HCT116 (cell line): ENCODE results near the gene TYMP. TPM values are rescaled to one million over a fixed set of nuclear protein-coding genes. Genes with fewer than 3 reads are reported as not detected.

ENCODE experiments used
- ATAC-seq: fragments of 200-7000 bp; cut with Tn5 transposase; 2 replicates; pipeline ENCODE4 v1.9.1; 2020; ENCODE audit warnings: mild to moderate bottlenecking, moderate library complexity
- BruUV-seq: library from RNA; stranded (reverse); fragments of 400-500 nt; replicated peaks from 2 replicates; lab custom pipeline; 2021; lab: Mats Ljungman, UMichigan
- CTCF ChIA-PET: fragments of 300-600 bp; sonication (Branson Sonifier 250); formaldehyde crosslinking; loops from one replicate; lab custom pipeline; 2021; ENCODE audit warnings: antibody characterized with exemption; lab: Charles Lee
- POLR2A ChIA-PET: fragments of 300-600, 350-600 bp; sonication (Branson Sonifier 250); formaldehyde crosslinking; loops from one replicate; lab custom pipeline; 2021; ENCODE audit warnings: antibody characterized with exemption; lab: Charles Lee
- RAD21 ChIA-PET, 2 experiments: fragments of 300-600 bp; sonication (Branson Sonifier 250); formaldehyde crosslinking; loops; one replicate each; lab custom pipeline; 2023; ENCODE audit warnings: low total read pairs in 2 of 2; ENCODE audit not compliant: uncharacterized antibody in 2 of 2, unreplicated experiment in 2 of 2, low non-redundant PET in 1 of 2; lab: Charles Lee
- DNase-seq: peaks from one replicate; pipeline ENCODE4 v3.0.0-alpha.2; 2010; ENCODE audit warnings: low read depth, low spot score
- H2AFZ ChIP-seq: fragments of 200-600 bp; shearing (Covaris generic), sonication (generic); 2 replicates; pipeline ENCODE4 v1.6.1; 2017; ENCODE audit warnings: low read depth, mixed run types, mixed read lengths, antibody characterized with exemption, low read length; ENCODE audit not compliant: poor library complexity, severe bottlenecking
- H3K27ac ChIP-seq: 2 replicates; pipeline ENCODE4 v1.5.1; 2012; ENCODE audit warnings: low read depth, low read length
- H3K27me3 ChIP-seq: fragments of 200-600 bp; sonication (generic); 2 replicates; pipeline ENCODE4 v1.6.1; 2016; ENCODE audit warnings: mixed run types, low read length, mixed read lengths; ENCODE audit not compliant: insufficient read depth
- H3K36me3 ChIP-seq, 2 experiments: fragments of 200-500 bp in 1 of 2; fragments of 200-600 bp in 1 of 2; sonication (Bioruptor generic) in 1 of 2; sonication (generic) in 1 of 2; 2 replicates each; pipeline versions ENCODE4 v1.5.1 to v1.6.1; 2014 to 2016; ENCODE audit warnings: low read length in 2 of 2, inconsistent platforms in 1 of 2, mixed read lengths in 1 of 2, mixed run types in 1 of 2; ENCODE audit not compliant: insufficient read depth in 2 of 2, control insufficient read depth in 1 of 2
- H3K4me1 ChIP-seq, 2 experiments: fragments of 200-600 bp in 1 of 2; sonication (generic) in 1 of 2; 2 replicates each; pipeline versions ENCODE4 v1.5.1 to v1.6.1; 2012 to 2017; ENCODE audit warnings: low read length in 2 of 2, inconsistent platforms in 1 of 2, mild to moderate bottlenecking in 1 of 2, mixed read lengths in 1 of 2, mixed run types in 1 of 2, moderate library complexity in 1 of 2; ENCODE audit not compliant: insufficient read depth in 2 of 2, control insufficient read depth in 1 of 2
- H3K4me2 ChIP-seq: fragments of 200-600 bp; sonication (generic); 2 replicates; pipeline ENCODE4 v1.6.1; 2017; ENCODE audit warnings: mixed run types, low read length, mixed read lengths
- H3K4me3 ChIP-seq, 2 experiments: fragments of 200-600 bp in 1 of 2; sonication (generic) in 1 of 2; replicated peaks in 1 of 2; 2 replicates each; pipeline ENCODE4 v1.5.1; 2011 to 2016; ENCODE audit warnings: low read length in 2 of 2, control low read depth in 1 of 2, low read depth in 1 of 2, mild to moderate bottlenecking in 1 of 2, mixed read lengths in 1 of 2, mixed run types in 1 of 2
- H3K79me2 ChIP-seq: fragments of 200-600 bp; sonication (generic); 2 replicates; pipeline ENCODE4 v1.6.1; 2017; ENCODE audit warnings: mild to moderate bottlenecking, mixed run types, low read length, moderate library complexity, mixed read lengths; ENCODE audit not compliant: insufficient read depth
- H3K9ac ChIP-seq: fragments of 200-600 bp; sonication (generic); 2 replicates; pipeline ENCODE4 v1.6.1; 2016; ENCODE audit warnings: low read length, mixed read lengths
- H3K9me2 ChIP-seq: fragments of 200-600 bp; sonication (generic), shearing (Covaris generic); 2 replicates; pipeline ENCODE4 v1.6.1; 2017; ENCODE audit warnings: mixed run types, mild to moderate bottlenecking, moderate library complexity; ENCODE audit not compliant: insufficient read depth
- H3K9me3 ChIP-seq, 2 experiments: fragments of 200-500 bp in 1 of 2; fragments of 200-600 bp in 1 of 2; sonication (Bioruptor generic) in 1 of 2; sonication (generic) in 1 of 2; 2 replicates each; pipeline ENCODE4 v1.6.1; 2014 to 2017; ENCODE audit warnings: low read length in 2 of 2, mixed read lengths in 2 of 2, inconsistent platforms in 1 of 2, low read depth in 1 of 2, mild to moderate bottlenecking in 1 of 2, mixed run types in 1 of 2, moderate library complexity in 1 of 2; ENCODE audit not compliant: control insufficient read depth in 1 of 2, insufficient read depth in 1 of 2
- H4K20me1 ChIP-seq: fragments of 200-600 bp; sonication (generic), shearing (Covaris generic); 2 replicates; pipeline ENCODE4 v1.6.1; 2017; ENCODE audit warnings: mixed run types, mild to moderate bottlenecking, moderate library complexity; ENCODE audit not compliant: insufficient read depth
- ATF3 ChIP-seq: IDR thresholded peaks from 2 replicates; pipeline ENCODE4 v1.6.1; 2012
- CBX3 ChIP-seq: IDR thresholded peaks from 2 replicates; pipeline ENCODE4 v1.6.1; 2012; ENCODE audit warnings: low read depth
- CEBPB ChIP-seq: IDR thresholded peaks from 2 replicates; pipeline ENCODE4 v1.6.1; 2012; ENCODE audit warnings: low read depth
- EGR1 ChIP-seq: IDR thresholded peaks from 2 replicates; pipeline ENCODE4 v1.6.1; 2012; ENCODE audit warnings: low read depth
- ELF1 ChIP-seq: IDR thresholded peaks from 2 replicates; pipeline ENCODE4 v1.6.1; 2012; ENCODE audit warnings: low read depth, borderline replicate concordance
- EZH2phosphoT487 ChIP-seq: fragments of 200-600 bp; IDR thresholded peaks from 2 replicates; pipeline ENCODE4 v1.6.1; 2018; ENCODE audit warnings: antibody characterized with exemption, borderline replicate concordance
- FOSL1 ChIP-seq: IDR thresholded peaks from 2 replicates; pipeline ENCODE4 v1.6.1; 2012; ENCODE audit warnings: low read depth
- JUND ChIP-seq: IDR thresholded peaks from 2 replicates; pipeline ENCODE4 v1.6.1; 2012
- MAX ChIP-seq: IDR thresholded peaks from 2 replicates; pipeline ENCODE4 v1.6.1; 2012
- POLR2AphosphoS5 ChIP-seq: IDR thresholded peaks from 2 replicates; pipeline ENCODE4 v1.6.1; 2011; ENCODE audit warnings: mild to moderate bottlenecking, low read depth, low read length, moderate library complexity
- RAD21 ChIP-seq: IDR thresholded peaks from 2 replicates; pipeline ENCODE4 v1.6.1; 2012; ENCODE audit warnings: low read depth, mild to moderate bottlenecking
- REST ChIP-seq: IDR thresholded peaks from 2 replicates; pipeline ENCODE4 v1.6.1; 2012; ENCODE audit warnings: low read depth
- SIN3A ChIP-seq: IDR thresholded peaks from 2 replicates; pipeline ENCODE4 v1.6.1; 2012; ENCODE audit warnings: low read depth
- SP1 ChIP-seq: IDR thresholded peaks from 2 replicates; pipeline ENCODE4 v1.6.1; 2012; ENCODE audit warnings: low read depth
- SRF ChIP-seq: IDR thresholded peaks from 2 replicates; pipeline ENCODE4 v1.6.1; 2012; ENCODE audit warnings: low read depth
- YY1 ChIP-seq: IDR thresholded peaks from 2 replicates; pipeline ENCODE4 v1.6.1; 2011; ENCODE audit warnings: low read length, low read depth, moderate library complexity, mild to moderate bottlenecking; ENCODE audit not compliant: insufficient replicate concordance; ENCODE audit errors: extremely low read depth
- ZFX ChIP-seq: fragments of 450-650 bp; IDR thresholded peaks from 2 replicates; pipeline ENCODE4 v1.6.1; 2017
- ZNF274 ChIP-seq: fragments of 200-500 bp; sonication (Bioruptor generic); IDR thresholded peaks from 2 replicates; pipeline ENCODE4 v1.6.1; 2014; ENCODE audit warnings: mild to moderate bottlenecking, low read depth, low read length, inconsistent platforms
- intact Hi-C: fragments of 100-400 bp; cut with micrococcal nuclease; formaldehyde crosslinking; loops from 2 replicates; pipeline ENCODE4 v1.10.0; 2022
- total RNA-seq: library from RNA; stranded (reverse); gene quantifications from one replicate; pipeline ENCODE4 v1.2.1, GENCODE V29; 2021; ENCODE audit not compliant: unreplicated experiment

The TYMP gene
- total RNA-seq, 1 experiment from 2014 or later = 43.2 TPM

GRCh38 chr22:50578776-50579310 lies 49.0 kb upstream of the TYMP start:
- BruUV-seq = no TSS peak
- H3K79me2 ChIP-seq = peaks cover 16% of the 10 kb centered on the region; the same call in 1 of the 2 replicates

More at GRCh38 chr22:50578776-50579310, 49.0 kb upstream of the TYMP start:
- TF ChIP-seq REST = no peak
- TF ChIP-seq POLR2AphosphoS5 = no peak
- TF ChIP-seq FOSL1 = no peak
- TF ChIP-seq EZH2phosphoT487 = no peak
- TF ChIP-seq YY1 = no peak
- no peak for TF ChIP-seq EGR1
- no peak for TF ChIP-seq SP1
- no peak for TF ChIP-seq CEBPB
- no peak for TF ChIP-seq ZNF274
- no peak for TF ChIP-seq SRF
- no peak for TF ChIP-seq RAD21
- no peak for TF ChIP-seq ATF3
- no peak for TF ChIP-seq JUND
- TF ChIP-seq ELF1 = no peak
- no peak for TF ChIP-seq ZFX
- no peak for TF ChIP-seq CBX3
- no peak for TF ChIP-seq SIN3A
- TF ChIP-seq MAX = no peak
- ATAC-seq = no peak
- H3K27ac ChIP-seq = no peak overlapping the region
- ChIA-PET POLR2A (no interaction called here), RAD21 (no interaction called here), CTCF (no interaction called here)
- no peaks in the 10 kb centered on the region for H3K9me2 ChIP-seq
- H3K4me1 ChIP-seq = peaks cover 5 to 18% of the 10 kb centered on the region in 2 experiments
- no peak overlapping the region for H3K9ac ChIP-seq
- no peaks in the 10 kb centered on the region for H3K27me3 ChIP-seq
- no peak for DNase-seq
- no peaks in the 10 kb centered on the region; a peak in 2 of 4 replicates for H3K36me3 ChIP-seq
- intact Hi-C loops = no loop called here
- H4K20me1 ChIP-seq = no peaks in the 10 kb centered on the region
- H2AFZ ChIP-seq = no peak overlapping the region
- no peaks in the 10 kb centered on the region for H3K9me3 ChIP-seq
- no peak overlapping the region for H3K4me2 ChIP-seq
- H3K4me3 ChIP-seq = no peak overlapping the region
